Tibial artery (tissue), 4 donors: ENCODE results near the gene GOLGA5.

Experiments
- DNase-seq, 2 donors: peaks; one replicate each; pipeline ENCODE4 v3.0.0-alpha.2; 2019
- H3K27ac ChIP-seq, 2 donors: fragments of 200-600 bp; sonication (generic) in 1 of 2; 1 replicate in 1 of 2; 2 replicates in 1 of 2; pipeline ENCODE4 v1.5.1; 2018 to 2019; ENCODE audit warnings: mild to moderate bottlenecking in 1 of 2
- H3K27me3 ChIP-seq, 2 donors: fragments of 200-600 bp; sonication (generic) in 1 of 2; one replicate each; pipeline versions ENCODE4 v1.5.1 to v1.6.0; 2016 to 2019
- H3K36me3 ChIP-seq, 3 donors: fragments of 200-600 bp; sonication (generic) in 2 of 3; one replicate each; pipeline ENCODE4 v1.5.1; 2016 to 2019; ENCODE audit warnings: mild to moderate bottlenecking in 2 of 3
- H3K4me1 ChIP-seq, 4 donors: fragments of 200-600 bp; sonication (generic) in 2 of 4; 1 replicate in 3 of 4; 2 replicates in 1 of 4; pipeline ENCODE4 v1.5.1; 2016 to 2019
- H3K4me3 ChIP-seq, 2 donors: fragments of 200-600 bp; sonication (generic) in 1 of 2; 1 replicate in 1 of 2; 2 replicates in 1 of 2; pipeline ENCODE4 v1.5.1; 2018 to 2019; ENCODE audit warnings: mild to moderate bottlenecking in 2 of 2
- H3K9me3 ChIP-seq, 3 donors: fragments of 200-600 bp; sonication (generic) in 1 of 3; one replicate each; pipeline ENCODE4 v1.5.1; 2016 to 2019
- intact Hi-C: fragments of 100-400 bp; cut with DNase I; formaldehyde crosslinking; loops from one replicate; pipeline ENCODE4 v1.15.0; 2023; ENCODE audit warnings: low total_unique reads
- TF ChIP-seq, protein P1 (sequence below), 2 experiments: fragments of 200-600 bp in 1 of 2; fragments of 450-650 bp in 1 of 2; IDR thresholded peaks; one replicate each; pipeline ENCODE4 v1.5.1; 2017 to 2019; ENCODE audit warnings: antibody characterized with exemption in 2 of 2, mild to moderate bottlenecking in 1 of 2, moderate library complexity in 1 of 2

GOLGA5 gene

DNA sequence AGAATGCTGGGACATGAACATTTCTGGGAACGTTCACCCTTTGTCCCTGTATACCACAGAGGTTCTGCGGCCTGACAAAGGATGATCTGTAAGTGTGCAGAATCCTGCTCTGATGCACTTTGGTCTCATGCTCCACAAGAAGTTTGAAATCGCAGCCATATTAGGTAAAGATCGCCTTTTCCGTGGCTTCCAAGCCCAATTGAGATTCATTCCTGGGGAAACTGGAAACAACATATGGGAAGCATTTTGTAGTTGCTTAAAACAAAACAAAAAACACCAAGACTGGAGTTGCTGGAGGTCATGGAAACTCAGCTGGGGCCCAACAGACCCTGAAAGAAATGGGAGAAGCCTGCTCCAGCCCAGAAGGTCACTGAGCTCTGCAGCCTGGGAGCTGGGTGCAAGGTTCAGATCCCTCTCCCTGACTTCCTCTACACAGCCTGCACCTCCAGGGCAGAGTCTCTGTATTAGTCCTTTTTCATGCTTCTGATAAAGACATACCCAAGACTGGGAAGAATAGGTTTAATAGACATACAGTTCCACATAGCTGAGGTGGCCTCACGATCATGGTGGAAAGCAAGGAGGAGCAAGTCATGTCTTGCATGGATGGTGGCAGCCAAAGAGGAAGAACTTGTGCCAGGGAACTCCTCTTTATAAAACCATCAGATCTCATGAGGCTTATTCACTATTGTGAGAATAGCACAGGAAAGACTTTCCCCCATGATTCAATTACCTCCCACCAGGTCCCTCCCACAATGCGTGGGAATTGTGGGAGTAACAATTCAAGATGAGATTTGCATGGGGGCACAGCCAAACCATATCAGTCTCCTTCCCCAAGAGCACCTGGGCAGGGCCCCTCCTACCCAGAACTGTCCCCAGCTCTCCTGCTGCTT lies 68.0 kb downstream of the GOLGA5 start:
- TF ChIP-seq, protein P1, sequence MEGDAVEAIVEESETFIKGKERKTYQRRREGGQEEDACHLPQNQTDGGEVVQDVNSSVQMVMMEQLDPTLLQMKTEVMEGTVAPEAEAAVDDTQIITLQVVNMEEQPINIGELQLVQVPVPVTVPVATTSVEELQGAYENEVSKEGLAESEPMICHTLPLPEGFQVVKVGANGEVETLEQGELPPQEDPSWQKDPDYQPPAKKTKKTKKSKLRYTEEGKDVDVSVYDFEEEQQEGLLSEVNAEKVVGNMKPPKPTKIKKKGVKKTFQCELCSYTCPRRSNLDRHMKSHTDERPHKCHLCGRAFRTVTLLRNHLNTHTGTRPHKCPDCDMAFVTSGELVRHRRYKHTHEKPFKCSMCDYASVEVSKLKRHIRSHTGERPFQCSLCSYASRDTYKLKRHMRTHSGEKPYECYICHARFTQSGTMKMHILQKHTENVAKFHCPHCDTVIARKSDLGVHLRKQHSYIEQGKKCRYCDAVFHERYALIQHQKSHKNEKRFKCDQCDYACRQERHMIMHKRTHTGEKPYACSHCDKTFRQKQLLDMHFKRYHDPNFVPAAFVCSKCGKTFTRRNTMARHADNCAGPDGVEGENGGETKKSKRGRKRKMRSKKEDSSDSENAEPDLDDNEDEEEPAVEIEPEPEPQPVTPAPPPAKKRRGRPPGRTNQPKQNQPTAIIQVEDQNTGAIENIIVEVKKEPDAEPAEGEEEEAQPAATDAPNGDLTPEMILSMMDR (IDR thresholded peaks at IDR 0.05): no peak
- intact Hi-C loops: no loop called here
- no peak for DNase-seq

DNA sequence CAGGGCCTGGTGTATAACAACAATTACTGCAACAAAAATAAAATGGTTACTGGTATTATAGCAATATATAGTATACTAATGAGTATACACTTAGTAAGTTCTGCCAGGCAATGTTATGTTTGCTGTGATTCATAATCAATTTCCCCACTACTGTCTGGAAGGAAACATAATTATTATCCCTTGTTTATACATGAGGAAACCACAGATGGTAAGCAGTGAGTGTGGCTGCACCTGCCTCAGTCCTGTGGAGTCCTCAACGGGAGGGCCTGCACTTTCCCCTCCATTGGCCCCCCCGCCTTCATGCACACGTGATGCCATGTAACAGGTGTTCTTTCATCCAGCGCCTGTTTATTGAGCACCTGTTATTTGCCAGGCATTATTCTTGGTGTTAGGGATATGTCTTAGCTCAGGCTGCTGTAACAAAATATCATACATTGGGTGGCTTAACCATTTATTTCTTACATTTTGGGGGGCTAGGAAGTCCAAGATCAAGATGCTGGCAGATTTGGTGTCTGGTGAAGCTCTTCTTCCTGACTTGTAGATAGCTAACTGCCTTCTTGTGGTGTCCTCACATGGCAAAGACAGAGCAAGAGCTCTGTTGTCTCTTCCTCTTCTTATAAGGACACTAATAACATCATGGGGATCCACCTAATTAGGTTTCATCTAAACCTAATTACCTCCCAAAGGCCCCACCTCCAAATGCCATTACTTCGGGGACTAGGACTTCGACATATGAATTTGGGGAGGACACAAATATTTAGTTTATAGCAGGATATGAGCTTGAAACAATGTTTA lies 69.4 kb downstream of the GOLGA5 start:
- TF ChIP-seq, protein P1 (IDR thresholded peaks at IDR 0.05): no peak
- H3K9me3 ChIP-seq: peaks cover 0 to 11% (median 0%) of the 10 kb centered on the region in 3 donors
- no peak overlapping the region for H3K4me3 ChIP-seq
- no peaks in the 10 kb centered on the region for H3K27me3 ChIP-seq
- no peaks in the 10 kb centered on the region for H3K36me3 ChIP-seq
- no peaks in the 10 kb centered on the region for H3K4me1 ChIP-seq
- DNase-seq: no peak
- H3K27ac ChIP-seq: no peak overlapping the region
- intact Hi-C loops: no loop called here

More for the DNA sequence above, 68.0 kb downstream of the GOLGA5 start:
- H3K9me3 ChIP-seq: peaks cover 0 to 11% (median 0%) of the 10 kb centered on the region in 3 donors
- no peak overlapping the region for H3K27ac ChIP-seq
- no peaks in the 10 kb centered on the region for H3K27me3 ChIP-seq
- no peak overlapping the region for H3K4me3 ChIP-seq
- no peaks in the 10 kb centered on the region for H3K4me1 ChIP-seq
- no peaks in the 10 kb centered on the region for H3K36me3 ChIP-seq

DNA sequence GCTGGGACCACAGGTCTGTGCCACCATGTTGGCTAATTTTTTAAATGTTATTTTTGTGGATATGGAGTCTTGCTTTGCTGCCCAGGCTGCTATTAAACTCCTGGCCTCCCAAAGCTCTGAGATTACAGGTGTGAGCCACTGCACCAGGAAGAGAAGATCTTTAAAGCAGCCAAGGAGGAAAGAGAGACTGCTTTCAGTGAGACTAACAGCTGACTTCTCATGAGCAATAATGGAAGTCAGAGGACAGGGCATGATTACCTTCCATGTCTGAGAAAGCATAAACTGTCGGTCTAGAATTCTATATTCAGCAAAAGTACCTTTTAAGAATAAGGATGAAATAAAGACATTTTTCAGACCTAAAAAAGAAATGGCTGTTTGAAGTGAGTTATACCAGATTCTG lies 71.6 kb downstream of the GOLGA5 start:
- intact Hi-C loops: no loop called here
- TF ChIP-seq, protein P1 (IDR thresholded peaks at IDR 0.05): no peak
- Histone ChIP-seq H3K27me3 (no peaks in the 10 kb centered on the region), H3K4me1 (no peaks in the 10 kb centered on the region), H3K4me3 (no peak overlapping the region), H3K9me3 (peaks cover 0 to 11% (median 0%) of the 10 kb centered on the region in 3 donors), H3K36me3 (no peaks in the 10 kb centered on the region), H3K27ac (no peak overlapping the region)
- DNase-seq: no peak

GRCh38 chr14:92866181-92866752 lies 72.2 kb downstream of the GOLGA5 start:
- H3K27ac ChIP-seq: no peak overlapping the region
- no peak overlapping the region for H3K4me3 ChIP-seq
- H3K4me1 ChIP-seq: no peaks in the 10 kb centered on the region
- H3K27me3 ChIP-seq: no peaks in the 10 kb centered on the region
- no peaks in the 10 kb centered on the region for H3K36me3 ChIP-seq
- intact Hi-C loops: no loop called here
- DNase-seq: no peak
- H3K9me3 ChIP-seq: peaks cover 0 to 11% (median 0%) of the 10 kb centered on the region in 3 donors
- TF ChIP-seq, protein P1 (IDR thresholded peaks at IDR 0.05): no peak

GRCh38 chr14:92866901-92867865 lies 73.1 kb downstream of the GOLGA5 start:
- no peak for DNase-seq
- TF ChIP-seq, protein P1 (IDR thresholded peaks at IDR 0.05): no peak

More at GRCh38 chr14:92866901-92867865, 73.1 kb downstream of the GOLGA5 start:
- intact Hi-C loops: no loop called here
- Histone ChIP-seq H3K36me3 (no peaks in the 10 kb centered on the region), H3K27me3 (no peaks in the 10 kb centered on the region), H3K4me3 (no peak overlapping the region), H3K27ac (no peak overlapping the region), H3K9me3 (peaks cover 0 to 11% (median 0%) of the 10 kb centered on the region in 3 donors), H3K4me1 (no peaks in the 10 kb centered on the region)
